ENCODE measurements around the gene RFTN1. TPM values are rescaled to one million over a fixed set of nuclear protein-coding genes. Genes with fewer than 3 reads are reported as not detected.
A peak's percentile ranks its signal among the peaks of the same experiment; 100 is the strongest.

RFTN1 gene
- total RNA-seq, 1 donor from 2014 or later, result 0.92 TPM

DNA sequence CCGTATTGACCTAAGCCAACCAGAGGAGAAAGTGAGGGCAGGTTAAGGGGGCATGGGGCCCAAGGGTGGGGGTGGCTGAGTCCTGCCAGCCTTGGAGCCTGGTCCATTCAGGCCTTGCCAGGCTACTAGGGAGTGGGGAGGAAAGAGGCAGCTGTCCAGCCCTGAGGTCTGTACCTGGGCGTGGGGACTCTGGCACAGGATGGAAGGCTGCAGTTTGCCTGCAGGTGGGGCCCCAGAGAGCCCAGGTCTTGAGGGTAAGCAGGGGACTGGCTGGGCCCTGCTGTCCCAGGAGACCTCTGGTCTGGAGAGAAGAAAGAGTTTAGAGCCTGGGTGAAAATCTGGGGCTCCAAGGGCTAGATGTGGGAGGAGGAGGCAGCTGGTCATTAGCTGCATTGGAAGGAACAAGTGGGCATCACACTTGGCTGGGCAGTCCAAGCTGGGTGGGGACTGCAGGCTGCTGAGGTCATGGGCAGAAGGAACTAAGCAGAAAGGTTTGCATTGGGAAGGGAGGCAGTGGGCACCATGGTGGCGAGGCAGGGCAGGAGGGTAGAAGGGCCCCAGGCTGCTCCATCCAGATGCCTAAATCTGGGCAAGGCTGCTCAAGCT is 140.1 kb downstream of the RFTN1 start:
- Histone ChIP-seq H3F3A (ENCODE audit: low read depth) (peaks cover 19% of the 10 kb centered on the region), H3K4me2 (no peak overlapping the region), H2AFZ (replicated peaks) (no peak overlapping the region), H3K27ac (no peak overlapping the region), H3K4me3 (no peak overlapping the region), H3K9ac (no peak overlapping the region), H3K4me1 (peaks cover 42% of the 10 kb centered on the region), H3K9me3 (ENCODE audit: low read depth) (no peaks in the 10 kb centered on the region), H3K27me3 (no peaks in the 10 kb centered on the region), H4K20me1 (ENCODE audit: low read depth) (no peaks in the 10 kb centered on the region), H3K36me3 (no peaks in the 10 kb centered on the region), H3K79me2 (ENCODE audit: low read depth) (no peaks in the 10 kb centered on the region)
- TF ChIP-seq, protein P1, sequence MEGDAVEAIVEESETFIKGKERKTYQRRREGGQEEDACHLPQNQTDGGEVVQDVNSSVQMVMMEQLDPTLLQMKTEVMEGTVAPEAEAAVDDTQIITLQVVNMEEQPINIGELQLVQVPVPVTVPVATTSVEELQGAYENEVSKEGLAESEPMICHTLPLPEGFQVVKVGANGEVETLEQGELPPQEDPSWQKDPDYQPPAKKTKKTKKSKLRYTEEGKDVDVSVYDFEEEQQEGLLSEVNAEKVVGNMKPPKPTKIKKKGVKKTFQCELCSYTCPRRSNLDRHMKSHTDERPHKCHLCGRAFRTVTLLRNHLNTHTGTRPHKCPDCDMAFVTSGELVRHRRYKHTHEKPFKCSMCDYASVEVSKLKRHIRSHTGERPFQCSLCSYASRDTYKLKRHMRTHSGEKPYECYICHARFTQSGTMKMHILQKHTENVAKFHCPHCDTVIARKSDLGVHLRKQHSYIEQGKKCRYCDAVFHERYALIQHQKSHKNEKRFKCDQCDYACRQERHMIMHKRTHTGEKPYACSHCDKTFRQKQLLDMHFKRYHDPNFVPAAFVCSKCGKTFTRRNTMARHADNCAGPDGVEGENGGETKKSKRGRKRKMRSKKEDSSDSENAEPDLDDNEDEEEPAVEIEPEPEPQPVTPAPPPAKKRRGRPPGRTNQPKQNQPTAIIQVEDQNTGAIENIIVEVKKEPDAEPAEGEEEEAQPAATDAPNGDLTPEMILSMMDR (IDR thresholded peaks at IDR 0.05), result no peak
- TF ChIP-seq EZH2phosphoT487 (IDR thresholded peaks at IDR 0.05) (no peak), EZH2 (IDR thresholded peaks at IDR 0.05) (no peak)
- Mint-ChIP-seq H3K27ac (peak overlapping the region; percentile 82), H3K4me3 (no peak overlapping the region), H3K9me3 (peaks cover 8% of the 10 kb centered on the region), H3K4me1 (peaks cover 48% of the 10 kb centered on the region), H3K36me3 (peaks cover 3% of the 10 kb centered on the region), H3K27me3 (ENCODE audit: insufficient read depth, low read depth) (peaks cover 12% of the 10 kb centered on the region)
- no peak for DNase-seq (ENCODE audit: low spot score)

DNA sequence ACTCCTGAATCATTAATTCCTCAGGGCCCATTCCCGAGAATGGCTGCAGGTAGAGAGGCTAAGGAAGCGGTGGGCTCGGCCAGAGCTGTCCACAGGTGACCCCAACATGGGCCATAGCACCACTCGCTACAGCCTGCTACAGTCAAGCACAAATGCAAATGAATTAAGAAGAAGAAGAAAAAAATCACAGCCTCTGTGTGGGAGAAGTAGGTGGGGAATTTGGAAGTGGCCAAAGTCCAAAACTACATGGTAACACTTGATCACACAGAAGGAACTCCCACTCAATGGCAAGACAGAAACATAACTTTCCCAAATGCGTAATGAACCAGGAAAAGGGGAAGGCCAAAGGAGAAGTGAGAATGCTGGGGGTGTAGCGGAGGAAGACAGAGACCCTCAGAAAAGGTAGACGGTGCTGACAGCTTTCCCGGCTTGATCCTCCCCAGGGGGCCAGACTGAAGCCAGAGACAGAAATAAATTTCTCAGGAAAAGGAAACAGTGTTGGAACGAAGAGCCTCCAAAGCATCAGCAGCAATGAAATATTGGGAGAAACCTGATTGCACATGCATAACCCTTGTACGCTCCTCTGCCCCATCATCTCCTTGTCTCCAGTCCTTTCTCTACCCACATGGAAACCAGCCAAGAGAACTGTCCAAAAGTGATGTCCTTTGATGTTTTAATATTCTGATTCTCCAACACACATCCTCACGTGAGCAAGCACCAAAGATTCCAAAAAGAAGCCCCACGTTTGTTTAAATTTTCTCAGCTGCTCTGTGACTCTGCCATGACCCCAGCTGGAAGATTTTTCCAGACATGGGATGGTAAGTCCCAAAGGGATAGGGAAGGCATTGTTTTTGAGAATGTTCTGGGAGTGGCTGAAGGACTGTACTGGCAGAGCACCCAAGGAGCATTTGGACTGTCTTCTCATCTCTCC is 140.9 kb downstream of the RFTN1 start:
- peaks cover 19% of the 10 kb centered on the region for H3F3A ChIP-seq (ENCODE audit: low read depth)
- no peak overlapping the region for H3K27ac ChIP-seq

DNA sequence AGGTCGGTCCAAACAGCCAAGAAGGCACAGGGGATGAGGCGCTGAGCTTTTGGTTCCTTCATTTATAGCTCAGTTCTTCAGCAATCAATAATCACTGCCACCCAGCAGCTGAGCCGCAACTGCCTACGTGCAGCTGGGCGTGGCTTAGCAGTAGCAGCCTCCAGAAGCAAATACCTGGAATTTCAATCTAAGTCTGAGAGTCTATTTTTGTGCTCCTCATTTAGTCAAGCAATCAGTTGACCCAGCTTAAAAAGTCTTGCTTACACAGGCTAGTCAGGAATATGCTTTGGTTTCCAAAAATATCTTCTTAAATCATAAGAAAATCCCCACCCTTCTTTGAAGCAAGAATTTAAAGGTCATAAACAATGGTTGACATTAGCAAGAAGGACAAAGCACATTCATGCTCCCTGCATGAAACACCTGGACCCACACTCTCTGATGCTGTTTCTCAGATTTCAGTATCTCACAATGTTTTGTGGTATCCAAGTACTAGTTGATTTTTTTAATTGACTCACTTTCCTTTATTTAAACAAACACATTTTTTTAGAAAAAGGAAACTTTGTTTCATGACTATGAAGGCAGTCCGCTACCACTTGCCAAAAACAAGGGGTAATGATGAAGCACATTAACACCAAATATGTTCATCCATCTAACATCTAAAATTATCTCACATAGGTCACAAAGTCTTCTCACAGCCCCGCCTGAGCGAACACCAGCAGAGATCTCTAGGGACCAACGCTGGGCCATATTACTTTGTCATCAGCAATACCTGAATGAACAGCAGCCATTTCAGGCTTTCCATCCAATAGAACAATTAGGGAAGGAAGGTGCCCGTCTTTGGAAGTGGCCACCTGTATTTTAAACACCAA is 142.4 kb downstream of the RFTN1 start:
- no peaks in the 10 kb centered on the region for H3K27me3 ChIP-seq
- DNase-seq (ENCODE audit: low spot score), result no peak
- TF ChIP-seq EZH2 (IDR thresholded peaks at IDR 0.05) (no peak), EZH2phosphoT487 (IDR thresholded peaks at IDR 0.05) (no peak)
- TF ChIP-seq, protein P1 (IDR thresholded peaks at IDR 0.05), result no peak
- H3K27ac ChIP-seq, result no peak overlapping the region
- no peak overlapping the region for H3K4me3 Mint-ChIP-seq
- H3K4me1 ChIP-seq, result peaks cover 42% of the 10 kb centered on the region
- H3K79me2 ChIP-seq (ENCODE audit: low read depth), result no peaks in the 10 kb centered on the region
- H3K4me2 ChIP-seq, result peak overlapping the region; percentile 23
- no peaks in the 10 kb centered on the region for H3K9me3 ChIP-seq (ENCODE audit: low read depth)
- no peaks in the 10 kb centered on the region for H3K36me3 ChIP-seq
- no peak overlapping the region for H3K27ac Mint-ChIP-seq
- H3K4me3 ChIP-seq, result no peak overlapping the region
- peaks cover 12% of the 10 kb centered on the region for H3K27me3 Mint-ChIP-seq (ENCODE audit: insufficient read depth, low read depth)
- peak overlapping the region; percentile 48 for H2AFZ ChIP-seq (replicated peaks)
- H3K4me1 Mint-ChIP-seq, result peaks cover 41% of the 10 kb centered on the region
- peaks cover 19% of the 10 kb centered on the region for H3F3A ChIP-seq (ENCODE audit: low read depth)
- H3K9ac ChIP-seq, result no peak overlapping the region
- peaks cover 2% of the 10 kb centered on the region for H3K9me3 Mint-ChIP-seq
- H4K20me1 ChIP-seq (ENCODE audit: low read depth), result no peaks in the 10 kb centered on the region
- peaks cover 3% of the 10 kb centered on the region for H3K36me3 Mint-ChIP-seq

More for the DNA sequence above, 140.9 kb downstream of the RFTN1 start:
- H4K20me1 ChIP-seq (ENCODE audit: low read depth), result no peaks in the 10 kb centered on the region
- no peaks in the 10 kb centered on the region for H3K27me3 ChIP-seq
- Mint-ChIP-seq H3K27me3 (ENCODE audit: insufficient read depth, low read depth) (peaks cover 9% of the 10 kb centered on the region), H3K27ac (no peak overlapping the region), H3K9me3 (peaks cover 2% of the 10 kb centered on the region), H3K4me3 (peak overlapping the region; percentile 15), H3K4me1 (peaks cover 45% of the 10 kb centered on the region), H3K36me3 (peaks cover 3% of the 10 kb centered on the region)
- TF ChIP-seq EZH2 (IDR thresholded peaks at IDR 0.05) (no peak), EZH2phosphoT487 (IDR thresholded peaks at IDR 0.05) (no peak)
- TF ChIP-seq, protein P1 (IDR thresholded peaks at IDR 0.05), result no peak
- H3K79me2 ChIP-seq (ENCODE audit: low read depth), result no peaks in the 10 kb centered on the region
- H3K9me3 ChIP-seq (ENCODE audit: low read depth), result no peaks in the 10 kb centered on the region
- no peak overlapping the region for H3K4me2 ChIP-seq
- H3K36me3 ChIP-seq, result no peaks in the 10 kb centered on the region
- H2AFZ ChIP-seq (replicated peaks), result no peak overlapping the region
- no peak for DNase-seq (ENCODE audit: low spot score)
- H3K4me3 ChIP-seq, result no peak overlapping the region
- peaks cover 42% of the 10 kb centered on the region for H3K4me1 ChIP-seq
- H3K9ac ChIP-seq, result no peak overlapping the region
